ENCODE results near the gene INO80.

INO80 gene

DNA sequence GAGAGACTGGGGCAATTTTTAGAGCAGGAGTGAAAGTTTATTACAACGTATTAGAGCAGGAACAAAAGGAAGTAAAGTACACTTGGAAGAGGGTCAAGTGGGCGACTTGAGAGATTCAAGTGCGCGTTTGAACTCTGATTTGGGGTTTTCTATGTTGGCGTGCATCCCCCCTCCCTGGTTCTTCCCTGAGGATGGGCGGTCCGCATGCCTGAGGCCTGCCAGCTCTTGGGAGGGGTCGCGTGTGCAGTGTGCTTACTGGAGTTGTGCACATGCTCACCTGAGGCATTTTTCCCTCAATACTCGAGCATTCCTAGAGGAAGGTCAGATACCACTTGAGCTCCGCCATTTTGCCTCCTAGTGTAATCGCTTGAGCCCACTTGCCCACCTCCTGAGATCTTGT, 173.2 kb downstream of the INO80 start:
- DNase-seq, result no peak

DNA sequence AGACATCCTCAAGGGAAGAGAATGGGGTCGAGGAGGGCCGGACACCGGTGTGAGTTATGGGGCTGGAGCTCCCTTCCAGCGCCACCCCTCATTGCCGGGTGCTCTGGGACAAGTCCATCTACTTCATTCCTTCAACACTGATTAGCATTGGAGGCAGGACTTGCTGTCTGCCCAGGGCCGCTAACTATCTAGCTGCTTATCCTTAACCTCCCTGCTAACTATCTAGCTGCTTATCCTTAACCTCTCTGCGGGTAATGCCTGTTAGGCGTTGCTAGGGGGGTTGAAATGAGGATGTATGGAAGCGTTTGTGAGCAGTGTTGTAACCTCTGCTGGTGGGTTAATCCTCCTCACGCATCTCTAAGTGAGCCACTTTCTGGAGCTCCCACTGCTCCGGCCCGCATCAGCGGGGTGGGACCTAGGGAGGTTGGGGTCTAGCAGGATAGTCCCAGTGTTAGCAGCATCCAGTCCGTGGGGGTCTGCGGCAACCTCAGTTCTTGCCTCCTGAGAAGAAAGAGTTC, 173.7 kb downstream of the INO80 start:
- DNase-seq, result peak; percentile 55

DNA sequence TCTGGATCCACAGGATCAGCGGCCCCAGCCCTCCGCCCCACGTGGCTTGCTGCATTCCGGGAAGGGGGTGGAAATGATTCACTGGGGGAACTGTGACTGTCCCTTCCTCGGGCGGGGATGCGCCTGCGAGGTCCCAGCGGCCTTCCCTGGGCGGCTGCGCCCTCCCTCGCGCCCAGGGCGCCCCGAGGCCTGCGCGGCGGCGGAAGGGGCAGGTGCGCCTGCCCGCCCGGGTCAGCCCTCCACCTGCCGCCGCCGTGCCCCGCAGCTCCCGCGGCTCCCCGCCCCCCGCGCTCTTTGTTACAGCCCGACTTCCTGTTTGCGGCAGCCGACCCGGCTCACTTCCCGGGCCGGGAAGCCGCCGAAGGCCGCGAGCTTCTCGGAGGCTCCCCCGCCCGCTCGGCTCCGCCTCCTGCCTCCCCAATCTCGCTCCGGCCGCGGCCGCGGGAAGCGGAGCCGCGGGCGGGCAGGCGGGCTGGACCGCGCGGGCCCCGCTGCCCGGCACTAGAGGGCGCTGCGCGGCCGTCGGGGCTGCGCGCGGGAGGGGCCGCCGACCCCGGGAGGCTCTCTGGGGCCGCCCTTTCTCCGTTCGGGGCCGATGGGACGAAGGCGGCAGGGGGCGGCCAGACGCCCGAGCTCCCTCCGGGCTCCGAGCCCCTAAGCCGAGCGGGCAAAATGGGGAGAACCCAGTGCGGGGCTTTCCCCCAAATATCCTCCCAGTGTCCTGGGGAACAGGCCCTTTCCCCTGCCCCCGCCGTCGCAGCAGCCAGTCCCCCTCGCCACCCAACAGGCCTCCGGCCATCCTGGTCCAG, 174.3 kb downstream of the INO80 start:
- DNase-seq, result peak; percentile 89

DNA sequence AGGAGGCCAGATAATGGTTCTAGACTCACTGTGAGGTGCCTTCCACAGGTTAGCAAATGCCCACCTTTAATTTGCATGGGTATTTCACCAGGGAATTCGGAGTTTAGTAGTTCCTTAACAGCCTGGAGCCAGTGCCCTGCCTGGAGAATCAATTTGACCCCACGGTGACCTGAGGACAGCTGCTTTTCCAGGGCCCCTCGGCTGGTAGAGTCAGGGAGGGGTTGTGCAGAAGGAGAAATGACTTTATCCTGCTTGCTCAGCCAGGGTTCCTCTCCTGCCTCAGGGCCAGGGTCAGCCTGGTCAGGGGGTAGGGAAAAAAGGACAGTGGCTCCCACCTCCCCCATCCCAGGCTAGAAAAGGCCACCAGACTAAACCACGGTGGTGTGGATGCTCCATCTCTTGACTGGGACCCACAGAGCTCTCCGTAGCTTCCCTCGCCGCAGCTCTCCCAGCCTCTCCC, 175.0 kb downstream of the INO80 start:
- no peak for DNase-seq

DNA sequence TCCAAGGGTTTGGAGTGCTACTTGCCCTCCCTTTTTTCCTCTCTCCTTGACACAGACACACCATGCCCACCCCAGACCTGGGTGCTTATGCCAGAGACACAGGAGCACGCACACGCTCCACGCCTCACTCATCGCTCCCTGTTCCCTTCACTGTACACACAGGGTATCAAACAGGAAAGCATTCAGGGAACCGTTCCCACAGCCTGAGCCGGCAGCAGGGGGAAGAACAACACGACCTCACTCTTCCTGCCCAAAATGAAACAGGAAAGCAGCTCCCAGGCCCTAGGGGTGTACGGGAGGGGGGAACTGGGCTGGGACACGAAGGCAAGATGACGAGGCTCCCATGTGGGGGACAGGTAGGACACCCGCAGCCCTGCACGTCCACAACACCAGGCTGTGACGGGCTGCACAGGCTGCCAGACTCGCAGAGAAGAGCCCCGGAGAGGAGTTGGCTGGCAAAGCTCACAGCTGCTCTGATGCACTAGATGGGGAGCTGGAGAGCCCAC, 175.7 kb downstream of the INO80 start:
- no peak for DNase-seq

DNA sequence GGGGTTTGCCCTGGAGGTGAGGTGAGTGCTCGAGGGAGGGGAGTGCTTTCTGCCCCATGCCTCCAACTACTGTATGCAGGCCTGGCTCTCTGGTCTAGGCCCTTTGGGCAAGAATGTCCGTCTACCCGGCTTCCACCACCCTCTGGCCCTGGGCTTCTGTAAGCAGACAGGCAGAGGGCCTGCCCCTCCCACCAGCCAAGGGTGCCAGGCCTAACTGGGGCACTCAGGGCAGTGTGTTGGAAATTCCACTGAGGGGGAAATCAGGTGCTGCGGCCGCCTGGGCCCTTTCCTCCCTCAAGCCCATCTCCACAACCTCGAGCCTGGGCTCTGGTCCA, 177.6 kb downstream of the INO80 start:
- no peak for DNase-seq

DNA sequence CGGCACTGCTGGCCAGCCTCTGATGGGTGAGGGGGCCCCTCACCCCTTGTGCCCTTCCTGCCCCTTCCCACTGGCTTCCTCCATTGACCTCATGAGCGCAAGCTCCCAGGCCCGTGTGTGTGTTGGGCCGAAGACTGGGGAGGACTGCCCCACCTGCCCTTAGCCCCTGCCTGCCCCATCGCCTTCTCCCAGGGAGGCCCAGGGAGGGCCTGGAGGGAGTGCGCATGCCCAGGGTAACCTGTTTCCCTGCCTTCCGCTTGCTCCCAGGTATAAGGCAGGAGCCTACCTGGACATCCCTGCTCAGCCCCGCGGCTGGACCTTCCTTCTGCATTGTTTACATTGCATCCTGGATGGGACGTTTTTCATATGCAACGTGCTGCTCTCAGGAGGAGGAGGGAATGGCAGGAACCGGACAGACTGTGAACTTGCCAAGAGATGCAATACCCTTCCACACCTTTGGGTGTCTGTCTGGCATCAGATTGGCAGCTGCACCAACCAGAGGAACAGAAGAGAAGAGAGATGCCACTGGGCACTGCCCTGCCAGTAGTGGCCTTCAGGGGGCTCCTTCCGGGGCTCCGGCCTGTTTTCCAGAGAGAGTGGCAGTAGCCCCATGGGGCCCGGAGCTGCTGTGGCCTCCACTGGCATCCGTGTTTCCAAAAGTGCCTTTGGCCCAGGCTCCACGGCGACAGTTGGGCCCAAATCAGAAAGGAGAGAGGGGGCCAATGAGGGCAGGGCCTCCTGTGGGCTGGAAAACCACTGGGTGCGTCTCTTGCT, 178.1 kb downstream of the INO80 start:
- DNase-seq, result peak; percentile 52

DNA sequence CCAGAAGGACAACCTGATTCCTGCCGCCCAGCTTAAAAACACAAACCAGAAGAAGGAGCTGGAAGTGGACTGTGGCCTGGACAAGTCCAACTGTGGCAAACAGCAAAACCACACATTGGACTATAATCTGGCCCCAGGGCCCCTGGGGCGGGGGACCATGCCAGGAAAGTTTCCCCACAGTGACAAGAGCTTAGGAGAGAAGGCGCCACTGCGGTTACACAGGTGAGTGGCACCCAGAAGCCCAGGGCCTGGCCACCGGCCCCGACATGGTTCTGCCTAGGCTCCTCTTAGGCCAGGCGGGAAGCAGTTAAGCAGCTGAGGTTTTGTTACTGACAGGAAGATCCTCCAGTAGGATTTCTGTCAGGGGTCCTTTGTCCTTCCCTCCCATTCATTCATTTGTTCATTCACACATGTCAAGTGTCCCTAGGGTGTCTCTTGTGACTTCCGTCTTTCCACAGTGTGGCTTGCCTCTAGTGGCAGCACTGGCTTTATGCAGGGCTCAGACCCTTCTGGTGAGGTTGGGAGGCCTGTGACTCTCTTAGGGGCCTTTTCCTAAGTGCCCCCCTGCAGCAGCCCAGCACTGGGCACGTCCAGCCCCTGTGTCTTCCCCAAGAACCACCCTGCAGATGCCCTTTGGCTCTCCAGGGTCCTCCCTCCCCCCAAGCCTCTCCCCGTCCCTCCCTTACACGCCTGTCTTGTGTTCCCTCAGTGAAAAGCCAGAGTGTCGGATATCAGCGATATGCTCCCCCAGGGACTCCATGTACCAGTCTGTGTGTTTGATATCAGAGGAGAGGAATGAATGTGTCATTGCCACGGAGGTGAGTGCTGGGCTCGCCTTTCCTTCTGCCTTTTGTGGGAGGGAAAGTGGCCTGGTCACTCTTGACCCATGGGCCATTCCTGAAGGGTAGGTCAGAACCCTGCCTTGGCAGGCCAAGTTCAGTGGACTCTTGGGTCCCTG, 179.1 kb downstream of the INO80 start:
- no peak for DNase-seq

DNA sequence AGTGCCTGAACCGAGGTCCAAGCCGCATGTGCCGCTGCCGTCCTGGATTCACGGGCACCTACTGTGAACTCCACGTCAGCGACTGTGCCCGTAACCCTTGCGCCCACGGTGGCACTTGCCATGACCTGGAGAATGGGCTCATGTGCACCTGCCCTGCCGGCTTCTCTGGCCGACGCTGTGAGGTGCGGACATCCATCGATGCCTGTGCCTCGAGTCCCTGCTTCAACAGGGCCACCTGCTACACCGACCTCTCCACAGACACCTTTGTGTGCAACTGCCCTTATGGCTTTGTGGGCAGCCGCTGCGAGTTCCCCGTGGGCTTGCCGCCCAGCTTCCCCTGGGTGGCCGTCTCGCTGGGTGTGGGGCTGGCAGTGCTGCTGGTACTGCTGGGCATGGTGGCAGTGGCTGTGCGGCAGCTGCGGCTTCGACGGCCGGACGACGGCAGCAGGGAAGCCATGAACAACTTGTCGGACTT, 179.8 kb downstream of the INO80 start:
- no peak for DNase-seq

DNA sequence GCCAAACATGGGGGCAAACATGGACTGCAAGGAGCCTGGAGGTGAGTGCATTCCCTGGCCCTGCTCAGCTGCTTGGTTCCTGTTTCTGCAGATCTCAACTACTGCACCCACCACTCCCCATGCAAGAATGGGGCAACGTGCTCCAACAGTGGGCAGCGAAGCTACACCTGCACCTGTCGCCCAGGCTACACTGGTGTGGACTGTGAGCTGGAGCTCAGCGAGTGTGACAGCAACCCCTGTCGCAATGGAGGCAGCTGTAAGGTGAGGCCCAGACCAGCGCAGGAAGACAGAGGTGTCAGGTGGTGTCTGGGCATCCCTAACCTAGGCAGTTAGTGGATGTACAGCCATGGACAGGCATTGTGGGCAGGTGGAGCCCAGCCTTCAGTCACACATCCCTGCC, 181.6 kb downstream of the INO80 start:
- DNase-seq, result no peak

DNA sequence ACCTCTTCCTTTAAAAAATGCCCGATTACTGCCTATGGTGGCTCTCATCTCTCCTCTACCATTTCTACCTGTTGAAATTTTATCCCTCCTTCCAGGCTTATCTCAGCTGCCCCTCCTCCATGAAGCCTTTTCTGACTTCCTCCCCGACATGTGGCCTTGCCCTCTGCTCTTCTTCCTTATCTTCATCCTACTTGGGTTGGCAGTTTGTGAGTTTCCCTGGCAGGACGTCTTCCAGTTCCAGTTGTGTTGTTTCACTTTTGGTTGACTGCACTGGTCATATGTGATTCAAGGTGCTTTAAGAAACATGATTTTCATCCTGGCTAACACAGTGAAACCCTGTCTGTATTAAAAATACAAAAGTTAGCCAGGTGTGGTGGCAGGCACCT, 182.6 kb downstream of the INO80 start:
- peak; percentile 67 for DNase-seq

DNA sequence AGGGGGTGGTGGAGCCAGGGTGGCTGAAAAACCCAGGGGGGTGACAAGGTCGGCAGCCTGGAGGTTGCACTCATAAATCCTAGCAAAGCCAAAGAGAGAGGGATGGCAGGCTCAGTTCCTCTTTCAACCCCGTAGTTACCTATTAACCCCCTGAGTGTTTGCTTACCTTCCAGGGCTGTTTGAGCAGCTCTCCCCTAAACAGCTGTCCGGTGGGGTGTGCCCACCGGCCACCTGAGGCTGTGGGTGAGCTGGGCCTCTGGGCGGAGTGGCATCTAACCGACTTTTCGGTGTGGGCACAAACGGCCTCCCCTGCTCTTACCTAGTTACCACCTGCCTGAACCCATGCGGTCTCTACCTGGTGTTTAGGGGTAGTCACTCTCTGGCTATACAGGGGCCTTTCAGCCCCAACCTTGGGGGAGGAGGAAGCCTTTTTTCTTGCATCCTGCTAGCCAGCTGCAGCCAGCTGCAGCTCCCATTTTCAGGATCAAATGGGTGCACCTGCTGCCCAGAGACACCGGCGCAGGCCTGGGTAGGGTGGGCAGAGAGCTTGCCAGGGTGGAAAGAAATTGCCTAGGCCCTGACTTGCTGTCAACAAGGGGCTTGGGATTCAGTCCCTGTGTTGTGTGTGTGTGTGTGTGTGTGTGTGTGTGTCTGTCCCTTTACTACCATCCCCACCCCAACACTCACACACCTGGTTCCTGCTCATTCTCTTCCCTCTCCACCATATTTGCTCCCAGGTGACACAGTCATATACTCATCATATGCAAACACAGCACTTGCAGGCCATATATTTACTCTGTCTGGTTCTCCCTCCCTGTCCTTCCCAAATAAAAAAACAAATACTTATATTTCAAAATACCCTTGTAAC, 183.2 kb downstream of the INO80 start:
- no peak for DNase-seq

DNA sequence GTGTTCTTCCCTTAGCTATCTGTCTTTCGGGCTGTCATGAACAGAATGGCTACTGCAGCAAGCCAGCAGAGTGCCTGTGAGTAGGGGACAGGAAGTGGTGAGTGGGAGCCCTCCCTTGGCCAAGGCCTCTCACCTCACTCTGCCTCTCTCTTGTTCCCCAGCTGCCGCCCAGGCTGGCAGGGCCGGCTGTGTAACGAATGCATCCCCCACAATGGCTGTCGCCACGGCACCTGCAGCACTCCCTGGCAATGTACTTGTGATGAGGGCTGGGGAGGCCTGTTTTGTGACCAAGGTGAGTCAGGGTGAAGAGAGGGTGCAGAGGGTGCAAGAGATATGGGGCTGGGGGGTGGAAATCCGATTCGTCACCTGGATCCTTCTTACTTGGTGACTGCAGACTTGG, 183.9 kb downstream of the INO80 start:
- peak; percentile 69 for DNase-seq

DNA sequence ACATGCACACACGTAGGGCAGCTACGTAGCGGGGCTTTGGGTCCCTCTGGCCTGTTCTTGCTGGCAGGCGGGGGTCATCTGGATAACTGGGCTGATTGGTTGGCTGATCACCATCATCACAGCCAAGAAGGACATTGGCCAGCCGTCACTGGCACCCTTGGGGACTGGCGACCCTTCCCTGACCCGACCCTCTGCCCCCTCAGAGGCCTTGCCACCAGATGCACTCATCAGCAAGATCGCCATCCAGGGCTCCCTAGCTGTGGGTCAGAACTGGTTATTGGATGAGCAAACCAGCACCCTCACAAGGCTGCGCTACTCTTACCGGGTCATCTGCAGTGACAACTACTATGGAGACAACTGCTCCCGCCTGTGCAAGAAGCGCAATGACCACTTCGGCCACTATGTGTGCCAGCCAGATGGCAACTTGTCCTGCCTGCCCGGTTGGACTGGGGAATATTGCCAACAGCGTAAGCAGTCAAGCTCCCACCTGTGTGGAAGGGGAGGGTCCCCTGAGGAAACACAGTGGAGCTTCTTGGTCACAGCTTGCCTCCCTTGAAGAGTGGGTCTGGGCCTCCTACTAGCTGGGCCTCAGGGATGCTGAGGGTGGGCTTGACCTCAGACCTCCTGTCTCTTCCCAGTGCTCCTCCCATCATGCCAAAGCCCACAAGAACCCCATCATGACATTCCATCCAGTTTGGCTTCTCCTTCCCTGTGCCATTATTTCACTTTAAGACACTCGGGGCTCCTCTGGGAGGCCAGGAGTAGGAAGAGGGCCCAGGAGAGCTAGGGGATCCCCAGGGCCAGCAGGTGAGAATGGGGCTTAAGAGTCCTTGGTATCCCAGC, 184.6 kb downstream of the INO80 start:
- DNase-seq, result no peak

DNA sequence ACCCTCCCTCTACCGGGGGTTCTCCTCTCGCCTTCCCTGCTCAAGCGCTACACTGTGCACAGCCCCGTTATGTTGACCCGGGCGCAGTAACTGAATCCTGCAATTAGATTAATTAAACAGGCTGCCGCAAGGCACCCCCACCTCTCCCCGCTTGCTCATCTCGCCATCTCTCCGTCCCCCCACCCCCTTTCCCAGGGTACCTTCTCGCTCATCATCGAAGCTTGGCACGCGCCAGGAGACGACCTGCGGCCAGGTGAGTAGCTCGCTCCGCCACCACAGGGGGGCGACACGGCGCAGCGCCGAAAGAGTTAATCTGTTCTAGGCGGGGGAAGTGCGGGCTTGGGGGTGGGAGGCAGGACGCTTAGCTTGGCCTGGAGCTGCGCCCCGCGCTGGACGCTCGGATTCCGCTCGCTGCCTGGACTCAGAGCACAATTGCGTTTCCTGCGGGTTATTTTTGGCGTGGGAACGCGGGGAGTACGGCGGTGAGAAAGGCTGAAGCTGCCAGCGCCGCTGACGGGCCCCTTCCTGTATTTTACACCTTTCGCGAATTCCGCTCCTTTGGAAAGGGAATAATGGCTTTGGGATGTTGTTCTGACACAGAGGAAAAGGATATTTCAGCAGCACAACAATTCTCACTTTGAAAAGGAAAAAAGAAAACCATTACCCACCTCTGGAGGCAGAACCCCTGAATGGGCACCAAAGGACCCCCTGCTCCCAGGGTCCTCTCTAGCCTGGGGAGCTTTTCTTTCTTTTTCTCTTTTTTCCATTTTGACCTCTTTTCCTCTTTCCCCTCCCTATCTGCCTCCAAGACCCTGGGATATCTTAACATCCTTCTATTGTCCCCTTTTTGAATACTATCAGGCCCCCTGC, 185.4 kb downstream of the INO80 start:
- peak; percentile 56 for DNase-seq

DNA sequence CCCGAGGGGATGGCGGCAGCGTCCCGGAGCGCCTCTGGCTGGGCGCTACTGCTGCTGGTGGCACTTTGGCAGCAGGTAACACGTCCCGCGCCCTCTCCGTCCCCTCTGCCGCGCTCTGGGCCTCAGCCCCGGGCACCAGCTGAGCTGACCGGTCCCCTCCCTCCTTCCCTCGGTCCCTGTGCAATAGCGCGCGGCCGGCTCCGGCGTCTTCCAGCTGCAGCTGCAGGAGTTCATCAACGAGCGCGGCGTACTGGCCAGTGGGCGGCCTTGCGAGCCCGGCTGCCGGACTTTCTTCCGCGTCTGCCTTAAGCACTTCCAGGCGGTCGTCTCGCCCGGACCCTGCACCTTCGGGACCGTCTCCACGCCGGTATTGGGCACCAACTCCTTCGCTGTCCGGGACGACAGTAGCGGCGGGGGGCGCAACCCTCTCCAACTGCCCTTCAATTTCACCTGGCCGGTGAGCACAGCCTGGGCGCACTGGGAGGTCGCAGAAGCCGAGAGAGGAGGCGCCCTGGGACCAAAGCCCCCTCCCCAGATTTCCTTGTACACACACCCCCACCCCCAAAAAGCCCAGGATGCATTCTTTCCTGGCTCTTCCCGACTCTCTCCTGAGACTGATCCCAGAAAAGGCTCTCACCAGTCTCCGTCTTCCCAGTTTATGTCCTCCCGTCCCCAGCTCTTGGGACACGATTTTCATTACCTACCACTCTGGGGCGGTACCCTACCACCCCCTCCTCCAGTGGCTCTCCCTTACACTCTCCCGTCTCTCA, 186.2 kb downstream of the INO80 start:
- DNase-seq, result peak; percentile 48
